Testis (tissue), 3 donors: ENCODE data around the gene TWIST1. TPM values are rescaled to one million over a fixed set of nuclear protein-coding genes. Genes with fewer than 3 reads are reported as not detected.

Experiments used
- DNase-seq: peaks from one replicate; pipeline ENCODE4 v3.0.0-alpha.2; 2019
- H3K27ac ChIP-seq, 2 donors: fragments of 200-600 bp; sonication (generic); one replicate each; pipeline ENCODE4 v1.5.1; 2019
- H3K27me3 ChIP-seq: fragments of 200-600 bp; sonication (generic); one replicate; pipeline ENCODE4 v1.5.1; 2019
- H3K36me3 ChIP-seq: fragments of 200-600 bp; sonication (generic); one replicate; pipeline ENCODE4 v1.5.1; 2017; ENCODE audit warnings: low read depth; ENCODE audit errors: missing control alignments
- H3K4me1 ChIP-seq: fragments of 200-600 bp; sonication (generic); one replicate; pipeline ENCODE4 v1.5.1; 2019
- H3K4me3 ChIP-seq, 2 donors: fragments of 200-600 bp; sonication (generic); one replicate each; pipeline ENCODE4 v1.5.1; 2017 to 2019
- H3K9me3 ChIP-seq: fragments of 200-600 bp; sonication (generic); one replicate; pipeline ENCODE4 v1.5.1; 2017
- POLR2A ChIP-seq: fragments of 450-650 bp; IDR thresholded peaks from one replicate; pipeline ENCODE4 v1.6.1; 2017; ENCODE audit warnings: antibody characterized with exemption, mild to moderate bottlenecking, moderate library complexity
- WGBS, 2 donors: methylation state at CpG; one replicate each; pipeline ENCODE4 v1.1.5; 2018; 5-methylcytosine and 5-hydroxymethylcytosine counted together
- intact Hi-C: fragments of 100-400 bp; cut with DNase I; formaldehyde crosslinking; loops from one replicate; pipeline ENCODE4 v1.15.1; 2023; ENCODE audit warnings: low total_unique reads
- polyA plus RNA-seq: library from polyadenylated mRNA; stranded (reverse); fragments of 350-450 nt; fragmentation: Illumina TruSeq; extraction: RNeasy Lipid Tissue Mini Kit (QIAGEN cat#74804); gene quantifications from one replicate; pipeline ENCODE4 v1.2.3, GENCODE V29; 2014; ENCODE audit warnings: low read depth, low replicate concordance; ENCODE audit not compliant: insufficient read depth
- total RNA-seq, 2 donors: library from RNA; depleted of rRNA; stranded (reverse); fragments of >200 nt; gene quantifications; one replicate each; pipeline ENCODE4 v1.2.3, GENCODE V29; 2016
- TF ChIP-seq, protein P1 (sequence below), 3 experiments: fragments of 450-650 bp in 2 of 3; fragments of 200-600 bp in 1 of 3; sonication (generic) in 1 of 3; IDR thresholded peaks; one replicate each; pipeline ENCODE4 v1.5.1; 2016 to 2019; ENCODE audit warnings: antibody characterized with exemption in 3 of 3, mild to moderate bottlenecking in 2 of 3, moderate library complexity in 1 of 3

TWIST1 gene
- total and polyA plus RNA-seq, 3 donors from 2014 or later: 5.2 to 22.5 (median 11.7) TPM

DNA sequence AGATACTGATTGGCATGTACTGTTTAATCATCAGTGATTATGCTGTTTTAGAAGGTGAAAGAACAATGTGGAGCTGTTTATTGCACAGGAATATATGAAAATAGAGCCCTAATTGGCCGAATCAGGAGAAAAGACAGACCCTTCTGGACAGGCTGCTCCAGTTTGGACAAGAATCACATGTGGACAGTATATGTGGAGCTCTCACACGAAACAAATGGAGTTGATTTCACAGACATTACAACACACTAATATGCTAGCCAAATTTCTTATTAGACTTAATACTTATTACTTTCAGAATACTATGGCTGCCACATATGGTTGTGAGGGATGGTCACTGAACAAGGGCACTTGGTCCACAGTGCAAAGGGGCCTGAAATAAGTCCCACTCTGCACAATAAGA lies 15.5 kb downstream of the TWIST1 start:
- intact Hi-C loops: no loop called here
- Histone ChIP-seq H3K27ac (no peak overlapping the region), H3K36me3 (no peaks in the 10 kb centered on the region), H3K4me1 (no peaks in the 10 kb centered on the region), H3K4me3 (no peak overlapping the region), H3K27me3 (no peaks in the 10 kb centered on the region), H3K9me3 (no peaks in the 10 kb centered on the region)
- no peak for TF ChIP-seq POLR2A
- TF ChIP-seq, protein P1, sequence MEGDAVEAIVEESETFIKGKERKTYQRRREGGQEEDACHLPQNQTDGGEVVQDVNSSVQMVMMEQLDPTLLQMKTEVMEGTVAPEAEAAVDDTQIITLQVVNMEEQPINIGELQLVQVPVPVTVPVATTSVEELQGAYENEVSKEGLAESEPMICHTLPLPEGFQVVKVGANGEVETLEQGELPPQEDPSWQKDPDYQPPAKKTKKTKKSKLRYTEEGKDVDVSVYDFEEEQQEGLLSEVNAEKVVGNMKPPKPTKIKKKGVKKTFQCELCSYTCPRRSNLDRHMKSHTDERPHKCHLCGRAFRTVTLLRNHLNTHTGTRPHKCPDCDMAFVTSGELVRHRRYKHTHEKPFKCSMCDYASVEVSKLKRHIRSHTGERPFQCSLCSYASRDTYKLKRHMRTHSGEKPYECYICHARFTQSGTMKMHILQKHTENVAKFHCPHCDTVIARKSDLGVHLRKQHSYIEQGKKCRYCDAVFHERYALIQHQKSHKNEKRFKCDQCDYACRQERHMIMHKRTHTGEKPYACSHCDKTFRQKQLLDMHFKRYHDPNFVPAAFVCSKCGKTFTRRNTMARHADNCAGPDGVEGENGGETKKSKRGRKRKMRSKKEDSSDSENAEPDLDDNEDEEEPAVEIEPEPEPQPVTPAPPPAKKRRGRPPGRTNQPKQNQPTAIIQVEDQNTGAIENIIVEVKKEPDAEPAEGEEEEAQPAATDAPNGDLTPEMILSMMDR (IDR thresholded peaks at IDR 0.05): no peak
- no peak for DNase-seq
- WGBS, 2 donors: 85 to 89% methylated on average over 2 of the region's 2 CpGs

- TF ChIP-seq, protein P1 (IDR thresholded peaks at IDR 0.05): no peak
- no peak for TF ChIP-seq POLR2A
- H3K9me3 ChIP-seq: no peaks in the 10 kb centered on the region
- intact Hi-C loops: no loop called here
- no peaks in the 10 kb centered on the region for H3K27me3 ChIP-seq
- no peak overlapping the region for H3K27ac ChIP-seq
- no peaks in the 10 kb centered on the region for H3K36me3 ChIP-seq
- WGBS, 2 donors: 65 to 89% methylated on average over 1 of the region's 1 CpG
- no peak for DNase-seq
- H3K4me1 ChIP-seq: no peaks in the 10 kb centered on the region
- no peak overlapping the region for H3K4me3 ChIP-seq
These were observed 16.0 kb downstream of the TWIST1 start for GRCh38 chr7:19101472-19101871.

DNA sequence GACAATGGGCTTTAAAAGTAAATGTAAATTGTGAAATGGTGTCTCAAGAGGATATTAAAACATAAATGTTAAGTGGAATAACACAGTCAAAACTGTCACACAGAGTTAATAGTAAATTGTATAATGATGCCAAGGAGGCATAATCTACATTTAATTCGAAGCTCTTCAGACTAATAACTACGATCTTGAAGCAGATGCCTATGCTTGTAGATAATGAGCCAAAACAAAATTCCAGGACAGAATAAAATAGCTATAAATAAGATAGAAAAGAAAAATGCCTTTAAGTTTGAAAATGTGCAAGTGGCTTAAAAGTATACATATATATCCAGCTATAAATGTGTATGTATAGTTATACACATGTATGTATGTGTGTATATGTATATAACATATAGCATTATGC lies 17.5 kb downstream of the TWIST1 start:
- DNase-seq: no peak
- intact Hi-C loops: no loop called here
- TF ChIP-seq, protein P1 (IDR thresholded peaks at IDR 0.05): no peak
- no peak for TF ChIP-seq POLR2A
- H3K27me3 ChIP-seq: no peaks in the 10 kb centered on the region
- no peaks in the 10 kb centered on the region for H3K4me1 ChIP-seq
- H3K9me3 ChIP-seq: no peaks in the 10 kb centered on the region
- H3K36me3 ChIP-seq: no peaks in the 10 kb centered on the region
- H3K4me3 ChIP-seq: no peak overlapping the region
- no peak overlapping the region for H3K27ac ChIP-seq
- 58 to 66% methylated on average over 2 of the region's 2 CpGs for WGBS, 2 donors

DNA sequence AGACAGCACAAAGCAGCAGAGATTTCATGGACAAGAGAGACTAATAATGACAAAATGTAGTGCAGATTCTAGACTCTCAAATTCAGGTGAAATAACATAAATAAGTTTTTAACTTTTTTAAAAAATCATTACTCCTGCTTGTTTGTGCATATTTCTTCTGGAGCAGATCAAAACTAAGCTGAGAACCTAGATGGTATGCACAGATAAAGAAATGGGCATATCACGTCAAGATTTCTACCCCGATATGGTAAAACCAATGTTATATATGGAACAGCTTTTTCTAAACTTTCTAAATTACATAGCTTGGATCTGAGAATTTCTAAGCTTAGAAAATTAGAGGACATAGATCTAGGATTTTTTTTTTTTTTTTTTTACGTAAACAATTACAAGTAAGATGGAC lies 18.2 kb downstream of the TWIST1 start:
- WGBS, 2 donors: 82 to 94% methylated on average over 3 of the region's 3 CpGs
- no peak for DNase-seq

DNA sequence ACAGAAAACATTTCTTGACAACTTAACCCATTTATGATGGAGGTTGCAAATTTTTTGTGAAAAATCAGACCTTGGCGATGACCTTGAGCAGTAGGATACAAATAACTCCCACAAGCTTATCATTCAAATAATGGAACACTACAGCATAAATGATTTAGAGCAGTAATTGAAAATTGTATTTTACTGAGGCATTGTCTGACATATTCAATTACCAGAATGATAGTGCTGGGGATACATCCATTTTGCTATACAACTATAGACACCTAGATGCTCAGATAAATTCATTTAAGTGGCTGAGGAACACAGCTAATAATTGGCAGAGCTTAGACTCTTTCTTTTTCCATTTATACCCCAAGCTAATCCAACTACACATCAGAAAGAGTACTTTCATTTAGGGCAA lies 18.9 kb downstream of the TWIST1 start:
- Histone ChIP-seq H3K4me3 (no peak overlapping the region), H3K27me3 (no peaks in the 10 kb centered on the region), H3K4me1 (no peaks in the 10 kb centered on the region), H3K36me3 (no peaks in the 10 kb centered on the region), H3K27ac (no peak overlapping the region), H3K9me3 (no peaks in the 10 kb centered on the region)
- WGBS, 2 donors: 68 to 71% methylated on average over 1 of the region's 1 CpG
- TF ChIP-seq, protein P1 (IDR thresholded peaks at IDR 0.05): no peak
- TF ChIP-seq POLR2A: no peak
- DNase-seq: no peak
- intact Hi-C loops: no loop called here

More for the DNA sequence above, 18.2 kb downstream of the TWIST1 start:
- Histone ChIP-seq H3K9me3 (no peaks in the 10 kb centered on the region), H3K4me3 (no peak overlapping the region), H3K4me1 (no peaks in the 10 kb centered on the region), H3K27ac (no peak overlapping the region), H3K27me3 (no peaks in the 10 kb centered on the region), H3K36me3 (no peaks in the 10 kb centered on the region)
- intact Hi-C loops: no loop called here
- TF ChIP-seq, protein P1 (IDR thresholded peaks at IDR 0.05): no peak
- TF ChIP-seq POLR2A: no peak
